WTC11 (cell line): Measurements from ENCODE around the gene RAMP1.

Experiments used
- ATF3 ChIP-seq: sonication (generic); formaldehyde crosslinking; conservative IDR thresholded peaks from 2 replicates; pipeline ENCODE4 v1.8.1; 2022; ENCODE audit warnings: mild to moderate bottlenecking, missing genetic modification reagents
- IRF2 ChIP-seq: sonication (generic); formaldehyde crosslinking; IDR thresholded peaks from 2 replicates; pipeline ENCODE4 v1.8.0; 2022; ENCODE audit warnings: low read depth, missing genetic modification reagents, borderline replicate concordance
- KAT7 ChIP-seq: sonication (generic); formaldehyde crosslinking; IDR thresholded peaks from 2 replicates; pipeline ENCODE4 v1.8.1; 2023; ENCODE audit warnings: missing genetic modification reagents, mild to moderate bottlenecking, borderline replicate concordance
- TEAD4 ChIP-seq: sonication (generic); formaldehyde crosslinking; IDR thresholded peaks from 2 replicates; pipeline ENCODE4 v1.8.0; 2022; ENCODE audit warnings: mild to moderate bottlenecking, missing genetic modification reagents
- ZNF232 ChIP-seq: sonication (generic); formaldehyde crosslinking; IDR thresholded peaks from 2 replicates; pipeline ENCODE4 v1.8.0; 2022; ENCODE audit warnings: mild to moderate bottlenecking, missing genetic modification reagents
- TF ChIP-seq, protein P1 (sequence below): fragments of 200-600 bp; IDR thresholded peaks from 2 replicates; pipeline ENCODE4 v1.8.0; 2022; ENCODE audit warnings: antibody characterized with exemption
- TF ChIP-seq, protein P2 (sequence below): sonication (generic); formaldehyde crosslinking; IDR thresholded peaks from 2 replicates; pipeline ENCODE4 v1.8.0; 2022; ENCODE audit warnings: mild to moderate bottlenecking, missing genetic modification reagents

- TF ChIP-seq ZNF232 (CRISPR knock-in tag), result no peak
- TF ChIP-seq TEAD4, result no peak
- TF ChIP-seq ATF3, result no peak
- TF ChIP-seq, protein P1, sequence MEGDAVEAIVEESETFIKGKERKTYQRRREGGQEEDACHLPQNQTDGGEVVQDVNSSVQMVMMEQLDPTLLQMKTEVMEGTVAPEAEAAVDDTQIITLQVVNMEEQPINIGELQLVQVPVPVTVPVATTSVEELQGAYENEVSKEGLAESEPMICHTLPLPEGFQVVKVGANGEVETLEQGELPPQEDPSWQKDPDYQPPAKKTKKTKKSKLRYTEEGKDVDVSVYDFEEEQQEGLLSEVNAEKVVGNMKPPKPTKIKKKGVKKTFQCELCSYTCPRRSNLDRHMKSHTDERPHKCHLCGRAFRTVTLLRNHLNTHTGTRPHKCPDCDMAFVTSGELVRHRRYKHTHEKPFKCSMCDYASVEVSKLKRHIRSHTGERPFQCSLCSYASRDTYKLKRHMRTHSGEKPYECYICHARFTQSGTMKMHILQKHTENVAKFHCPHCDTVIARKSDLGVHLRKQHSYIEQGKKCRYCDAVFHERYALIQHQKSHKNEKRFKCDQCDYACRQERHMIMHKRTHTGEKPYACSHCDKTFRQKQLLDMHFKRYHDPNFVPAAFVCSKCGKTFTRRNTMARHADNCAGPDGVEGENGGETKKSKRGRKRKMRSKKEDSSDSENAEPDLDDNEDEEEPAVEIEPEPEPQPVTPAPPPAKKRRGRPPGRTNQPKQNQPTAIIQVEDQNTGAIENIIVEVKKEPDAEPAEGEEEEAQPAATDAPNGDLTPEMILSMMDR, result no peak
- no peak for TF ChIP-seq KAT7 (CRISPR knock-in tag)
- no peak for TF ChIP-seq IRF2
- TF ChIP-seq, protein P2, sequence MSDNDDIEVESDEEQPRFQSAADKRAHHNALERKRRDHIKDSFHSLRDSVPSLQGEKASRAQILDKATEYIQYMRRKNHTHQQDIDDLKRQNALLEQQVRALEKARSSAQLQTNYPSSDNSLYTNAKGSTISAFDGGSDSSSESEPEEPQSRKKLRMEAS (CRISPR knock-in tag), result no peak
Observed at GRCh38 chr2:237889811-237890210, 30.4 kb downstream of the RAMP1 start.
